ENCODE results near the gene RANBP3.

RANBP3 gene

GRCh38 chr19:5997371-5997770, 19.4 kb upstream of the RANBP3 start:
- TF ChIP-seq CTCF (IDR thresholded peaks at IDR 0.05; ENCODE audit: low read depth, low read length, missing control alignments), result peak; percentile 21
- no peak for DNase-seq (ENCODE audit: extremely low read depth, low read depth)

GRCh38 chr19:5996623-5997320, 18.8 kb upstream of the RANBP3 start:
- DNase-seq (ENCODE audit: extremely low read depth, low read depth), result no peak
- no peak overlapping the region for H3K4me3 ChIP-seq (replicated peaks; ENCODE audit: low read depth, low read length)
- no peak for TF ChIP-seq CTCF (IDR thresholded peaks at IDR 0.05; ENCODE audit: low read depth, low read length, missing control alignments)

More at GRCh38 chr19:5997371-5997770, 19.4 kb upstream of the RANBP3 start:
- H3K4me3 ChIP-seq (replicated peaks; ENCODE audit: low read depth, low read length), result no peak overlapping the region

- no peak overlapping the region for H3K4me3 ChIP-seq (replicated peaks; ENCODE audit: low read depth, low read length)
- no peak for DNase-seq (ENCODE audit: extremely low read depth, low read depth)
- no peak for TF ChIP-seq CTCF (IDR thresholded peaks at IDR 0.05; ENCODE audit: low read depth, low read length, missing control alignments)
Observed at GRCh38 chr19:5996102-5996501, 18.2 kb upstream of the RANBP3 start.

GRCh38 chr19:5995606-5996005, 17.7 kb upstream of the RANBP3 start:
- no peak for DNase-seq (ENCODE audit: extremely low read depth, low read depth)
- no peak for TF ChIP-seq CTCF (IDR thresholded peaks at IDR 0.05; ENCODE audit: low read depth, low read length, missing control alignments)

GRCh38 chr19:5994405-5995165, 16.6 kb upstream of the RANBP3 start:
- TF ChIP-seq CTCF (IDR thresholded peaks at IDR 0.05; ENCODE audit: low read depth, low read length, missing control alignments), result no peak
- DNase-seq (ENCODE audit: extremely low read depth, low read depth), result no peak
- no peak overlapping the region; the same call in 1 of the 2 replicates for H3K4me3 ChIP-seq (replicated peaks; ENCODE audit: low read depth, low read length)

More at GRCh38 chr19:5995606-5996005, 17.7 kb upstream of the RANBP3 start:
- H3K4me3 ChIP-seq (replicated peaks; ENCODE audit: low read depth, low read length), result no peak overlapping the region

- no peak for TF ChIP-seq CTCF (IDR thresholded peaks at IDR 0.05; ENCODE audit: low read depth, low read length, missing control alignments)
- DNase-seq (ENCODE audit: extremely low read depth, low read depth), result no peak
- H3K4me3 ChIP-seq (replicated peaks; ENCODE audit: low read depth, low read length), result no peak overlapping the region; the same call in 1 of the 2 replicates
Observed at GRCh38 chr19:5993648-5994358, 15.9 kb upstream of the RANBP3 start.
